ENCODE measurements around the gene HHLA2.

Gene HHLA2

DNA sequence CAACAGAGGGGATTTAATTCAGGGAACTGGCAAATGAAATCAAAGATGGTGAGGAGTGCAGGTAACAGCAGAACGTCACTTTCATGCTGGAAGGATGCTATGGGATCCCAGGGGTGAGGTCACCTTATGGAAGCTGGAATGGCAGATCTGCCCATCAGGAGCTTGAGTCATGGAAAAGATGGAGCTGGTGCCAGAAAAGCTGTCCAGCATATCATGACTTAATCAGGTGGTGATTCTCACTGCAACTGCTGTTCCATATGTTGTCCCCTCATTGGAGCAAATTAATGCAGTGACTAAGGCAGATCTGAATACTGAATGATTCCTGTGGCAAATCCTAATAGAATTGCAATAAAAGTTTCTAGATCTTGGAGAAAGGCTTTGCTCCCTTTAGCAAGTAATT is 38.4 kb downstream of the HHLA2 start:
- Histone ChIP-seq H3K36me3 (ENCODE audit: control insufficient read depth, insufficient read depth, low read length) (no peaks in the 10 kb centered on the region), H3K27ac (ENCODE audit: insufficient read depth, low read depth, low read length, poor library complexity, severe bottlenecking) (no peak overlapping the region), H3K4me1 (ENCODE audit: control insufficient read depth, insufficient read depth, low read length) (no peaks in the 10 kb centered on the region), H3K4me3 (ENCODE audit: insufficient read depth, low read depth, low read length) (no peak overlapping the region), H3K9me3 (ENCODE audit: control insufficient read depth, low read length) (no peaks in the 10 kb centered on the region), H3K27me3 (ENCODE audit: control insufficient read depth, insufficient read depth, low read length, poor library complexity, severe bottlenecking) (no peaks in the 10 kb centered on the region)
- WGBS, 2 experiments = 93 to 97% methylated on average over 1 of the region's 1 CpG

DNA sequence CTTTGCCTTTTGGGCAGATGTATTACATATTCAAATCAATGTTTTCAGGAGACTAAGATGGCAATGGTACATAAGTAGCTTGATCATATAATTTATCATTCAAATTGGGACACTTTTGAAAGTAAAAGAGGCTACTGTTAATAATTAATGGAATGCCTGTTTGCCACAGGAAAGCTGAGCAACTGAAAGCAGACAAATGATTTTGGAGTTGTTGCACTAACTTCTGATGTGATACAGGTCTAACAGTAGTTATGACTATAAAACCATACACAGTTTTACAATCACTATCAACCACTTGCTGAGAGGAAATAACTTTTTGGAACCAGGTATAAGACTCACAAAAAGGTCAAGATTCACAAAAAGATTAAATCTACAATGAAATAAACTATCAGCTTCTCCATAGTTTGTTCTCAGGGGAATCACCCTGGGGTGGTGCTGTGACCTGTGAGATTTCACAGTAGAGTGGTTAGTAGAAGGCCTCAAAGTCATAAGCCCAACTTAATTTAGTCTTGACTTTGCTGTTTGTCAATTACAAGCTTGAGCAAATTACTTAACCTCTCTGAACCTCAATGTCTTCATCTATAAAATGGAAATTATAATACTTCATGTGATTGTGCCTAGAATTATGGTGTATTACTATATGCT is 42.7 kb downstream of the HHLA2 start:
- H3K27ac ChIP-seq (ENCODE audit: insufficient read depth, low read depth, low read length, poor library complexity, severe bottlenecking) = no peak overlapping the region
- no peaks in the 10 kb centered on the region for H3K36me3 ChIP-seq (ENCODE audit: control insufficient read depth, insufficient read depth, low read length)
- no peaks in the 10 kb centered on the region for H3K4me1 ChIP-seq (ENCODE audit: control insufficient read depth, insufficient read depth, low read length)
- no peaks in the 10 kb centered on the region for H3K9me3 ChIP-seq (ENCODE audit: control insufficient read depth, low read length)
- no peak overlapping the region for H3K4me3 ChIP-seq (ENCODE audit: insufficient read depth, low read depth, low read length)
- no peaks in the 10 kb centered on the region for H3K27me3 ChIP-seq (ENCODE audit: control insufficient read depth, insufficient read depth, low read length, poor library complexity, severe bottlenecking)

DNA sequence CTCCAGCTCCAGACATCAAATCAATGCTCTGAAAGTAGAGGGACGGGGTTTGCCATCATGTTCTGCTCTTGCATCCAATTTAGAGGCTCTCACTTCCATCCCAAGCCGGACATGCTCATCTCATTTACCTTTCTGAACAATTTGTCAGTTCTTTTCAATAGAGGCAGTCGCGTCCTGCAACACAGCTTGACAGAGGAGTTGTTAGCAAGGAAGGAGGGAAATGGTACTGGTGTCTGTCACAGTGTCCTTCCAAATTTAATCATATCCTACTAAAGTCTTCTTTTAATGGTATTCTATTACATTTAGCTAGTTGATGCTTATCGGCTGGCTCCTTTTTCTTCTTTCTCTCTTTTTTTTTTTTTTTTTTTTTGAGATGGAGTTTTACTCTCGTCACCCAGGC is 45.6 kb downstream of the HHLA2 start:
- 55 to 78% methylated on average over 3 to 5 of the region's 6 CpGs for WGBS, 2 experiments
- H3K27ac ChIP-seq (ENCODE audit: insufficient read depth, low read depth, low read length, poor library complexity, severe bottlenecking) = no peak overlapping the region

DNA sequence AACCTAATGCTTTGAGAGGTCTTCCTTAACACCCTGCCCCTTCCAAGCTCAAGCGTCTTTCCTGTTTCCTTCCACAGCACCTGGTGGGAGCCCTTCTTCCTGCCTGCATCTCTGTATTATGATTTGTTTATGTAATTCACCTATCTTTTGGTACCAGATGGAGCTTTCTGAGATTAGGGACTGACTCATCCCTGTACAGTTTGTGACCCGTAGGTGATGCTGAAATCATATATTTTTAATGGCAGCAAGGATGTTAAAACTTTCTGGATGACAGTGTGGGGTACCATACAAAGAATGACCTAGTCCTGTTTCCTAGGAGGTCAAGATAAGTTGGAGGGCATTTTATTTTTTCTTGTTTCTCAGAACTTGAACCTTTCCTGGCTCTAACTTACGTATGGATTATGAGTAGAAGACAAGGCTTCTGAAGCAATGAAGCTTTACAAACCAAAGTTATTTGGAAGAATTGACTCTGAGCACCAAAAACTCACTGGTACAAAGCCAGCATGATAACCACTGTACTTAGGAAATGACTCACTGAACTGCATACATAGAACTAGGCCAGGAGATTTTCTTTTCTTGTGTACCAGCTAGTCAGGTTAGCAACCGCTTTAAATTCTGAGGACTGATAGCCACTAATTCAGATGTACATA is 46.6 kb downstream of the HHLA2 start:
- H3K9me3 ChIP-seq (ENCODE audit: control insufficient read depth, low read length) = no peaks in the 10 kb centered on the region
- H3K4me1 ChIP-seq (ENCODE audit: control insufficient read depth, insufficient read depth, low read length) = peaks cover 13% of the 10 kb centered on the region
- no peaks in the 10 kb centered on the region for H3K27me3 ChIP-seq (ENCODE audit: control insufficient read depth, insufficient read depth, low read length, poor library complexity, severe bottlenecking)
- H3K4me3 ChIP-seq (ENCODE audit: insufficient read depth, low read depth, low read length) = no peak overlapping the region
- WGBS, 2 experiments = 97 to 98% methylated on average over 3 of the region's 4 CpGs
- H3K27ac ChIP-seq (ENCODE audit: insufficient read depth, low read depth, low read length, poor library complexity, severe bottlenecking) = no peak overlapping the region
- no peaks in the 10 kb centered on the region for H3K36me3 ChIP-seq (ENCODE audit: control insufficient read depth, insufficient read depth, low read length)

More for the DNA sequence above, 45.6 kb downstream of the HHLA2 start:
- Histone ChIP-seq H3K4me3 (ENCODE audit: insufficient read depth, low read depth, low read length) (no peak overlapping the region), H3K36me3 (ENCODE audit: control insufficient read depth, insufficient read depth, low read length) (no peaks in the 10 kb centered on the region), H3K4me1 (ENCODE audit: control insufficient read depth, insufficient read depth, low read length) (peaks cover 13% of the 10 kb centered on the region), H3K9me3 (ENCODE audit: control insufficient read depth, low read length) (no peaks in the 10 kb centered on the region), H3K27me3 (ENCODE audit: control insufficient read depth, insufficient read depth, low read length, poor library complexity, severe bottlenecking) (no peaks in the 10 kb centered on the region)

DNA sequence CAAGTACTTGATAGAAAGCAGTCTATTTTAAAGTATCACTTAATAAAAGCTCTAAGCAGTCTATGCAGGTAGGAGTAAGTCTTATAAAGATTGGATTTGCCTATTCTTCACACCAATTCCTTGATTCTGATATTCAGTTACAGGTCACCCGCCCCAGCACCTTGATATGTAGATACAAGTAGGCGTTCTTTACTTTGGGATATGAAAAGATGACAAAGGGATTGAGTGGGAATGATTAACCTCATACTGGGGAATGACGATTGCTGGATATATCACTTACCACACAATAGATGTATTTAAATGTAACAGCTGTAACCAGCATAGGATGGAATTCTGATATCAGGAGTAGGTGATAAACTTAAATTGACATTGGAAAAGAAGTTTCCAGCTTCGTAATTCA is 47.1 kb downstream of the HHLA2 start:
- H3K4me1 ChIP-seq (ENCODE audit: control insufficient read depth, insufficient read depth, low read length) = peaks cover 13% of the 10 kb centered on the region
- no peaks in the 10 kb centered on the region for H3K36me3 ChIP-seq (ENCODE audit: control insufficient read depth, insufficient read depth, low read length)
- no peaks in the 10 kb centered on the region for H3K9me3 ChIP-seq (ENCODE audit: control insufficient read depth, low read length)
- H3K27ac ChIP-seq (ENCODE audit: insufficient read depth, low read depth, low read length, poor library complexity, severe bottlenecking) = no peak overlapping the region
- no peaks in the 10 kb centered on the region for H3K27me3 ChIP-seq (ENCODE audit: control insufficient read depth, insufficient read depth, low read length, poor library complexity, severe bottlenecking)
- 84 to 92% methylated on average over 1 to 3 of the region's 4 CpGs for WGBS, 2 experiments
- no peak overlapping the region for H3K4me3 ChIP-seq (ENCODE audit: insufficient read depth, low read depth, low read length)

DNA sequence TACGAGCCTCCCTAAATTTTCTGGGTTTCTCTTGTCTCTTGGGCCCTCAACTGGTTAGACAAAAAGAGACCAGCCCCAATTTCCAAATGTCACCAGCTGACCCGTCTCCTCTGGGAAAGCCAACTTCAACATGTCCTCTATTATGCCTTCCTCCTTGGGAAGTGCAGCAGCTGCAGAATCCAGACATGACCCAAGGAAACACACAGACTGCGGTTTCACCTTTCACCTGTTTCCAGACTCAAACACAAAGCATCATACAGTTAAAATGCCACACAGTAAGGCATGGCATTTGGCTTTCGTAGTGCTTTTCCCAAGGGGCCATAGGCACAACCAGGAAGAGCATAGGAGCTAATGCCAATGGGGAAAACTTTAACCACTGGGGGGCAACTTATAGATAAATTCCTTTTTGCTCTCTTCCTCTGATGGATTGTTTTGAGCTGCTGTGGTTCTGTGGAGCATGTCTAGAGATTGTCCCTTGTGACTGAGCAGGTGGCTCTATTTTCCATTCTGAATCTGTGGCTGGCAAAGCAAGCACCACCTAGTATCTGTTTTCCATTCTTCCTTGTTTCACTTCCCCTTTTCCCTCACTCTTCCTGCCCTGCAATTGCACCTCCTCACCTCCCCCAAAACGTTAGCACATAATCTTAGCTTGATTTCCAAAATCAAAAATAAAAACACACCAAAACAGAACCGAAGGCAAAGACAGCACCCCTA is 49.3 kb downstream of the HHLA2 start:
- no peaks in the 10 kb centered on the region for H3K36me3 ChIP-seq (ENCODE audit: control insufficient read depth, insufficient read depth, low read length)
- WGBS, 2 experiments = 46 to 47% methylated on average over 6 of the region's 6 CpGs
- no peaks in the 10 kb centered on the region for H3K9me3 ChIP-seq (ENCODE audit: control insufficient read depth, low read length)
- H3K27me3 ChIP-seq (ENCODE audit: control insufficient read depth, insufficient read depth, low read length, poor library complexity, severe bottlenecking) = no peaks in the 10 kb centered on the region
- no peak overlapping the region for H3K4me3 ChIP-seq (ENCODE audit: insufficient read depth, low read depth, low read length)
- H3K27ac ChIP-seq (ENCODE audit: insufficient read depth, low read depth, low read length, poor library complexity, severe bottlenecking) = no peak overlapping the region
- H3K4me1 ChIP-seq (ENCODE audit: control insufficient read depth, insufficient read depth, low read length) = peaks cover 13% of the 10 kb centered on the region

DNA sequence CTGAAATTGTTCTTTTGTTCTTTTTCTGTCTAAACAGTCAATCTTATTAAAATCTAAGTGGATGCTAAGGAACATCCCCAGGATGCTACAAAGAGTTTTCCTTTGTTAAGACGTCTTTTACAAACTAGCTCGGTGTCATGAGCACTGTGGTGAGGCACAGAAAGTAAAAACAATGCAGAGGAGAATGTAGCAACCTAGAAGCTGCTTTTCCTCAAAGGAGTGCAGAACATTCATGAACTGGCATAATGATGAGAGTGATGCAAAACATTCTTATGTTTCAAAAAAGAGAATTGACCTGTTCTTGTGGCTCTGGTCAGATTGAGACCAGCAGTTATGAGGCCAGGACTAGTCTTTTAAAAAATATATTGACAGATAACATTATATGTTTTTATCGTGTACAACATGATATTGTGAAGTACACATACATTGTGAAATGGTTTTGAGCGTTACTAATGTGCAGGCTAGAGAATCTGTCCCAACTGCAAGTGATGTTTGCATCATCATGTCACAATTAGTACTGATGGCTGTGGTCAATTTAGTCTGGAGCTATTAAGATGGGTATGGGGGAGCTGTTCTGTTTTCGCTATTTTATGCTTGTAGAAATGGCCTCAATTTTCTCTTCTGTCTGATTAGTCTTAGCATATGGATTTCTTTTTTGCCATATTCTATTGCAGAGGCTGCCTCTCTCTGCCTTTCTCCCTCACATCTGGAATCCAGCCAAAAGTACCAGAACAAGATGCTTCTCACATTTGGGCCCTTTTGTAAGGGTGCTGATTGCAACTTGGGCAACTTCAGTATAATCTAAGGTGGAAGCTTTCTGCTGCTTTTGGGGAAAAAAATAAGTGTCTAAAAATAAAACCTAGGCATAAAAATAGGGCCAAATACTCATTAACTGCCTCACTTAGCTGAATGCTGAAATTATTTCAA is 50.2 kb downstream of the HHLA2 start:
- Histone ChIP-seq H3K4me3 (ENCODE audit: insufficient read depth, low read depth, low read length) (no peak overlapping the region), H3K4me1 (ENCODE audit: control insufficient read depth, insufficient read depth, low read length) (peaks cover 13% of the 10 kb centered on the region), H3K9me3 (ENCODE audit: control insufficient read depth, low read length) (no peaks in the 10 kb centered on the region), H3K36me3 (ENCODE audit: control insufficient read depth, insufficient read depth, low read length) (no peaks in the 10 kb centered on the region), H3K27me3 (ENCODE audit: control insufficient read depth, insufficient read depth, low read length, poor library complexity, severe bottlenecking) (no peaks in the 10 kb centered on the region), H3K27ac (ENCODE audit: insufficient read depth, low read depth, low read length, poor library complexity, severe bottlenecking) (no peak overlapping the region)
- 66 to 75% methylated on average over 5 of the region's 5 CpGs for WGBS, 2 experiments

DNA sequence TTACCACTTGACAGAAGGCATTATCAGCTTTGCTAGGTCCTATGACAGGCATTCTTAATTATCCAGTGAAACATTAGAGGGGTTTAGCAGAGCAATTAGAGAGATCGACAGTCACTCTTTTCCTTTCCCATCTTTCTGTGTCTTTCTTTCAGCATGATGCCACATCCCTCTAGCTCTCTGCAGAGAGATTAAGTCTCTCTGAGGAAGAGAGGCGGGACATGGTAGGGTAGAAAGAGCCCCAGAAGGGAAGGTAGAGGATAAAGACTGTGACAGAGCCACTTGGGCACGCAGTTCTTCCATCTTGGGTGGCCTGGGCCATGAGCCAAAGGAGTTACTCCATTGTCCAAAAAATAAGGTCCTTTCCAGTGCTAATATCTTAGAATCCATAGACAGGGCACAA is 55.8 kb downstream of the HHLA2 start:
- H3K4me1 ChIP-seq (ENCODE audit: control insufficient read depth, insufficient read depth, low read length) = no peaks in the 10 kb centered on the region
- H3K27ac ChIP-seq (ENCODE audit: insufficient read depth, low read depth, low read length, poor library complexity, severe bottlenecking) = no peak overlapping the region
- H3K27me3 ChIP-seq (ENCODE audit: control insufficient read depth, insufficient read depth, low read length, poor library complexity, severe bottlenecking) = no peaks in the 10 kb centered on the region
- no peaks in the 10 kb centered on the region for H3K9me3 ChIP-seq (ENCODE audit: control insufficient read depth, low read length)
- no peaks in the 10 kb centered on the region for H3K36me3 ChIP-seq (ENCODE audit: control insufficient read depth, insufficient read depth, low read length)
- 48 to 60% methylated on average over 3 of the region's 3 CpGs for WGBS, 2 experiments
- H3K4me3 ChIP-seq (ENCODE audit: insufficient read depth, low read depth, low read length) = no peak overlapping the region

DNA sequence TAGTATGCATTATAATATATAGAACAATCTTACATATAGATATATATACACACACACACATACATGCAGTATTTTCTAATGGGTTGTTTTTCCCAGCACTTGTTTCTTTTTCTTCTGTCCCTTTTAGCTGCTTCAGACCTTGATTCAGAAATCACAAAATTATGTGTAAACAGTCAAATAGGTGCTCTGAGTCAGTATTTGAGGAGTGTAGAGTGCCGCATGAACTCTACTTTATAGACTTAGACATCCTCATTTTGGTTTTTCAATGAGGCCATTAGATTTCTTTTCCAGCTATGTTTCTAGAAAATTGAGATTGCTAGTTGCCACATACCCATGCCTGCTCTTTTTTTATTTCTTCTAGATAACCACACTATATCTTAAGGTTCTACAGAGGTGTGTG is 58.2 kb downstream of the HHLA2 start:
- Histone ChIP-seq H3K4me1 (ENCODE audit: control insufficient read depth, insufficient read depth, low read length) (no peaks in the 10 kb centered on the region), H3K27ac (ENCODE audit: insufficient read depth, low read depth, low read length, poor library complexity, severe bottlenecking) (no peak overlapping the region), H3K27me3 (ENCODE audit: control insufficient read depth, insufficient read depth, low read length, poor library complexity, severe bottlenecking) (no peaks in the 10 kb centered on the region), H3K9me3 (ENCODE audit: control insufficient read depth, low read length) (no peaks in the 10 kb centered on the region), H3K4me3 (ENCODE audit: insufficient read depth, low read depth, low read length) (no peak overlapping the region), H3K36me3 (ENCODE audit: control insufficient read depth, insufficient read depth, low read length) (no peaks in the 10 kb centered on the region)
- WGBS, 2 experiments = 94% methylated on average over 1 of the region's 1 CpG; no CpG with 5 or more reads in 1 of the 2 experiments

DNA sequence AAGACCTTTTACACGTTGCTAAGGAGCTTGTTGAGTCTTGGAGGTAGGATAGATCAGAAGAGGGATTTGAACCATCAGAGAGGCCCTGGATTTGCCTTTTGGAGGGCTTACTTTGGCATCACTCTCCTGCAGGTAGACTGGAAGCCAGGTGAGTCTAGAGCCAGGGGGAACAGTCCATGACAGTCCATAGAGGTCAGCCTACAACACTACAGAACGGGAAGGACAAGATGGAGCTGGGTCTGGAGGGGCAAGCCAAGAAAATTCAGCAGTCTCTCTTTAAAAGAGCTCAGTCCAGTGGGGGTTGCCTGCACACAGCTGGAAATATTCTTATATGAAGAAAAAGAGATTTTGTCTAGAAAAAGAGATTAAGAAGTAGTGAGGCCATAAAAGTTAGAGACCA is 60.7 kb downstream of the HHLA2 start:
- no peak overlapping the region for H3K27ac ChIP-seq (ENCODE audit: insufficient read depth, low read depth, low read length, poor library complexity, severe bottlenecking)
- H3K36me3 ChIP-seq (ENCODE audit: control insufficient read depth, insufficient read depth, low read length) = no peaks in the 10 kb centered on the region
- no peaks in the 10 kb centered on the region for H3K9me3 ChIP-seq (ENCODE audit: control insufficient read depth, low read length)
- no peaks in the 10 kb centered on the region for H3K4me1 ChIP-seq (ENCODE audit: control insufficient read depth, insufficient read depth, low read length)
- no peak overlapping the region for H3K4me3 ChIP-seq (ENCODE audit: insufficient read depth, low read depth, low read length)
- 93% methylated on average over 2 of the region's 2 CpGs for WGBS, 2 experiments
- no peaks in the 10 kb centered on the region for H3K27me3 ChIP-seq (ENCODE audit: control insufficient read depth, insufficient read depth, low read length, poor library complexity, severe bottlenecking)

All from ectodermal cell (in vitro differentiated cells).